H9 (cell line): Measurements from ENCODE around the gene TBX5. TPM values are rescaled to one million over a fixed set of nuclear protein-coding genes. Genes with fewer than 3 reads are reported as not detected.

Experiments
- DNase-seq: peaks from one replicate; pipeline ENCODE4 v3.0.0-alpha.2; 2017
- H2AFZ ChIP-seq: one replicate; pipeline ENCODE4 v1.6.1; 2013; ENCODE audit warnings: mild to moderate bottlenecking, low read length, control low read depth, moderate library complexity
- H2AK5ac ChIP-seq: 2 replicates; pipeline ENCODE4 v1.6.1; 2013; ENCODE audit warnings: low read length, control low read depth, mixed read lengths; ENCODE audit not compliant: insufficient read length
- H2BK120ac ChIP-seq: one replicate; pipeline ENCODE4 v1.6.1; 2013; ENCODE audit warnings: low read depth, mild to moderate bottlenecking, low read length, control low read depth, inconsistent platforms; ENCODE audit not compliant: poor library complexity, severe bottlenecking
- H2BK12ac ChIP-seq: 2 replicates; pipeline ENCODE4 v1.6.1; 2013; ENCODE audit warnings: low read length, control low read depth, mixed read lengths, low read depth; ENCODE audit not compliant: insufficient read length
- H2BK15ac ChIP-seq: 2 replicates; pipeline ENCODE4 v1.6.1; 2013; ENCODE audit warnings: low read depth, low read length, control low read depth
- H2BK20ac ChIP-seq: one replicate; pipeline ENCODE4 v1.6.1; 2013; ENCODE audit warnings: low read depth, mild to moderate bottlenecking, low read length, control low read depth, inconsistent platforms; ENCODE audit not compliant: poor library complexity, severe bottlenecking
- H2BK5ac ChIP-seq: 2 replicates; pipeline ENCODE4 v1.6.1; 2013; ENCODE audit warnings: low read length, control low read depth, mixed read lengths; ENCODE audit not compliant: insufficient read length
- H3K14ac ChIP-seq: 2 replicates; pipeline ENCODE4 v1.6.1; 2013; ENCODE audit warnings: low read length, control low read depth; ENCODE audit not compliant: insufficient read depth
- H3K18ac ChIP-seq: 2 replicates; pipeline ENCODE4 v1.6.1; 2013; ENCODE audit warnings: low read depth, mild to moderate bottlenecking, mixed read lengths, low read length, control low read depth; ENCODE audit not compliant: insufficient read length
- H3K23ac ChIP-seq: 2 replicates; pipeline ENCODE4 v1.6.1; 2013; ENCODE audit warnings: low read length, control low read depth, mixed read lengths, low read depth; ENCODE audit not compliant: insufficient read length
- H3K23me2 ChIP-seq: 2 replicates; pipeline ENCODE4 v1.6.1; 2013; ENCODE audit warnings: low read depth, mild to moderate bottlenecking, mixed read lengths, low read length, control low read depth; ENCODE audit not compliant: insufficient read length, poor library complexity, severe bottlenecking
- H3K27ac ChIP-seq: 2 replicates; pipeline ENCODE4 v1.5.1; 2013; ENCODE audit warnings: low read length, control low read depth, mixed read lengths, low read depth; ENCODE audit not compliant: insufficient read length
- H3K27me3 ChIP-seq: 2 replicates; pipeline ENCODE4 v1.6.1; 2013; ENCODE audit warnings: low read length, control low read depth, inconsistent platforms; ENCODE audit not compliant: insufficient read depth
- H3K4ac ChIP-seq: 2 replicates; pipeline ENCODE4 v1.6.1; 2013; ENCODE audit warnings: low read depth, mild to moderate bottlenecking, control low read depth, inconsistent platforms, low read length, moderate library complexity
- H3K4me1 ChIP-seq: 2 replicates; pipeline ENCODE4 v1.6.1; 2013; ENCODE audit warnings: low read length, control low read depth, inconsistent platforms; ENCODE audit not compliant: insufficient read depth
- H3K4me2 ChIP-seq: 2 replicates; pipeline ENCODE4 v1.6.1; 2013; ENCODE audit warnings: low read length, control low read depth, mixed read lengths; ENCODE audit not compliant: insufficient read length, insufficient read depth
- H3K56ac ChIP-seq: 2 replicates; pipeline ENCODE4 v1.6.1; 2013; ENCODE audit warnings: low read depth, mild to moderate bottlenecking, mixed read lengths, low read length, control low read depth; ENCODE audit not compliant: insufficient read length
- H3K79me1 ChIP-seq: 2 replicates; pipeline ENCODE4 v1.6.1; 2013; ENCODE audit warnings: low read depth, mild to moderate bottlenecking, moderate library complexity, low read length, control low read depth, inconsistent platforms; ENCODE audit not compliant: insufficient read depth, poor library complexity, severe bottlenecking
- H3K79me2 ChIP-seq: 2 replicates; pipeline ENCODE4 v1.6.1; 2013; ENCODE audit warnings: low read length, control low read depth, inconsistent platforms; ENCODE audit not compliant: insufficient read depth
- H3K9ac ChIP-seq: 2 replicates; pipeline ENCODE4 v1.6.1; 2013; ENCODE audit warnings: low read length, control low read depth, mixed read lengths; ENCODE audit not compliant: insufficient read length; ENCODE audit errors: extremely low read depth
- H3K9me3 ChIP-seq: one replicate; pipeline ENCODE4 v1.6.1; 2013; ENCODE audit warnings: low read depth, low read length, inconsistent platforms; ENCODE audit not compliant: control insufficient read depth
- H3T11ph ChIP-seq: one replicate; pipeline ENCODE4 v1.6.1; 2013; ENCODE audit warnings: mild to moderate bottlenecking, low read length, control low read depth, inconsistent platforms
- H4K20me1 ChIP-seq: one replicate; pipeline ENCODE4 v1.6.1; 2013; ENCODE audit not compliant: control insufficient read depth, insufficient read length, insufficient read depth
- H4K5ac ChIP-seq: 2 replicates; pipeline ENCODE4 v1.6.1; 2013; ENCODE audit warnings: low read depth, mild to moderate bottlenecking, mixed read lengths, low read length, control low read depth; ENCODE audit not compliant: insufficient read length
- H4K8ac ChIP-seq: replicated peaks from 2 replicates; pipeline ENCODE4 v1.6.1; 2013; ENCODE audit warnings: low read length, control low read depth, mixed read lengths, low read depth; ENCODE audit not compliant: insufficient read length
- H4K91ac ChIP-seq: 2 replicates; pipeline ENCODE4 v1.6.1; 2013; ENCODE audit warnings: low read depth, mild to moderate bottlenecking, moderate library complexity, mixed read lengths, low read length, control low read depth; ENCODE audit not compliant: insufficient read length
- H3K27ac Mint-ChIP-seq, 3 experiments: 2 replicates in 2 of 3; 3 replicates in 1 of 3; pipeline ENCODE4 v1.8.0; 2020 to 2021; ENCODE audit warnings: mixed read lengths in 3 of 3, mild to moderate bottlenecking in 1 of 3, moderate library complexity in 1 of 3
- H3K27me3 Mint-ChIP-seq: 2 replicates; pipeline ENCODE4 v1.8.0; 2021; ENCODE audit warnings: low read depth, mild to moderate bottlenecking, moderate library complexity, mixed read lengths
- H3K36me3 Mint-ChIP-seq, 3 experiments: 2 replicates in 2 of 3; 3 replicates in 1 of 3; pipeline ENCODE4 v1.8.0; 2020 to 2021; ENCODE audit warnings: low read depth in 3 of 3, mixed read lengths in 3 of 3; ENCODE audit not compliant: insufficient read depth in 1 of 3
- H3K4me1 Mint-ChIP-seq, 2 experiments: 2 replicates each; pipeline ENCODE4 v1.8.0; 2020; ENCODE audit warnings: mixed read lengths in 2 of 2
- H3K4me3 Mint-ChIP-seq, 2 experiments: 2 replicates in 1 of 2; 3 replicates in 1 of 2; pipeline ENCODE4 v1.8.0; 2020 to 2021; ENCODE audit warnings: mild to moderate bottlenecking in 2 of 2, mixed read lengths in 2 of 2, moderate library complexity in 1 of 2
- H3K9me3 Mint-ChIP-seq, 2 experiments: 2 replicates in 1 of 2; 3 replicates in 1 of 2; pipeline ENCODE4 v1.8.0; 2020; ENCODE audit warnings: mild to moderate bottlenecking in 2 of 2, mixed read lengths in 2 of 2, moderate library complexity in 1 of 2
- CTCF ChIP-seq: fragments of 200-600 bp; sonication (generic); conservative IDR thresholded peaks from 3 replicates; pipeline ENCODE4 v1.8.0; 2021; ENCODE audit warnings: antibody characterized with exemption, mild to moderate bottlenecking
- WGBS: extraction: QIAGEN DNeasy Blood & Tissue Kit; methylation state at CpG from one replicate; pipeline ENCODE4 v1.1.7; 2013; ENCODE audit warnings: missing lambda C conversion rate, low lambda C conversion rate, mixed read lengths; ENCODE audit not compliant: insufficient read length; ENCODE audit errors: extremely low coverage; 5-methylcytosine and 5-hydroxymethylcytosine counted together
- total RNA-seq: library from RNA; stranded (reverse); gene quantifications from 2 replicates; pipeline ENCODE4 v1.2.1, GENCODE V29; 2021

Gene TBX5
- total RNA-seq, 1 experiment from 2014 or later: not detected

DNA sequence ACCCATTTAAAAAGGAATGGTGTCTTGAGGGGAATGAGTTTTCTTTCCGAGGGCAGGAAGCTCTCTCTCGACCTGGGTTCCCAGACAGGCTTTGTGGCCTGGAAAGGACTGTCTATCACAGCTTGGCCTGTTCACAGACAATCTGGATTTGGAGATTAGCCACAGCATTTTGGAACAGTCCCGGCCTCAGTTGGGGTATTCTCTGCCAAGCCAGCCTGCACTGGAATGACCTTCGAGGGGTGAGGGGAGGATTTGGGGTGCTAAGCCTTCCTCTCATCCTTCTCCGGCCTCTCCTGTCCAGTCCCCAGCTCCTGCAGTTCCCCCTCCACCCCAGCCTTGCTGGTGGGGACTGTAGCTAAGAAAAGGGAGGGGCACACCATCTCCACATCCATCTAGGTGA is 13.0 kb downstream of the TBX5 start:
- no peak overlapping the region; the same call in 1 of the 2 replicates for H3K14ac ChIP-seq
- H3K4me2 ChIP-seq: no peak overlapping the region
- Mint-ChIP-seq H3K4me1 (peaks cover 37 to 42% of the 10 kb centered on the region in 2 experiments), H3K9me3 (no peaks in the 10 kb centered on the region; a peak in 1 of 5 replicates), H3K36me3 (no peaks in the 10 kb centered on the region; a peak in 1 of 7 replicates), H3K4me3 (no peak overlapping the region), H3K27me3 (peaks cover 78% of the 10 kb centered on the region), H3K27ac (no peak overlapping the region)
- no peak overlapping the region for H2BK5ac ChIP-seq
- no peaks in the 10 kb centered on the region for H3K79me1 ChIP-seq
- H3K56ac ChIP-seq: no peak overlapping the region
- no peak overlapping the region for H4K91ac ChIP-seq
- no peaks in the 10 kb centered on the region for H3K79me2 ChIP-seq
- H3T11ph ChIP-seq: no peak overlapping the region
- H2BK12ac ChIP-seq: no peak overlapping the region
- H4K5ac ChIP-seq: no peak overlapping the region
- no peak overlapping the region for H2BK120ac ChIP-seq
- TF ChIP-seq CTCF: no peak
- H2BK15ac ChIP-seq: no peak overlapping the region
- no peak overlapping the region for H3K9ac ChIP-seq
- H2AFZ ChIP-seq: no peak overlapping the region
- DNase-seq: no peak
- H2BK20ac ChIP-seq: no peak overlapping the region
- no peak overlapping the region for H3K27ac ChIP-seq
- H3K18ac ChIP-seq: no peak overlapping the region
- H4K20me1 ChIP-seq: no peaks in the 10 kb centered on the region
- no peak overlapping the region for H3K23ac ChIP-seq
- no CpG with 5 or more reads among the region's 5 CpGs for WGBS
- peaks cover 2% of the 10 kb centered on the region; the same call in 1 of the 2 replicates for H3K4me1 ChIP-seq
- H4K8ac ChIP-seq: no peak overlapping the region
- H3K23me2 ChIP-seq: no peaks in the 10 kb centered on the region
- peaks cover 46% of the 10 kb centered on the region for H3K27me3 ChIP-seq
- H3K9me3 ChIP-seq: no peaks in the 10 kb centered on the region
- H2AK5ac ChIP-seq: no peak overlapping the region
- H3K4ac ChIP-seq: no peak overlapping the region
